Measurements from ENCODE around the gene GLA. TPM values are rescaled to one million over a fixed set of nuclear protein-coding genes. Genes with fewer than 3 reads are reported as not detected.

GLA gene
- total RNA-seq, 2 donors from 2014 or later = 9.7 to 11.8 TPM

- H3K36me3 ChIP-seq = no peaks in the 10 kb centered on the region
- DNase-seq (ENCODE audit: low spot score) = peak; percentile 87
- peak within 1 kb of the TSS; percentile 53 to 56 for H3K4me3 ChIP-seq
- peak in 1 of 2 donors; percentile 76 for TF ChIP-seq CTCF (IDR thresholded peaks at IDR 0.05)
- no peaks in the 10 kb centered on the region for H3K27me3 ChIP-seq
- no peaks in the 10 kb centered on the region for H3K9me3 ChIP-seq
- H3K4me1 ChIP-seq = no peaks in the 10 kb centered on the region
- H3K27ac ChIP-seq = peak within 1 kb of the TSS; percentile 71 to 74
These were observed 16.8 kb downstream of the GLA start, which contains the start of gene RPL36A for GRCh38 chrX:101390664-101391525. Gene RPL36A, plus strand, starts transcription at chrX:101391011. Its CDS starts 33 bp downstream, at chrX:101391044.

DNA sequence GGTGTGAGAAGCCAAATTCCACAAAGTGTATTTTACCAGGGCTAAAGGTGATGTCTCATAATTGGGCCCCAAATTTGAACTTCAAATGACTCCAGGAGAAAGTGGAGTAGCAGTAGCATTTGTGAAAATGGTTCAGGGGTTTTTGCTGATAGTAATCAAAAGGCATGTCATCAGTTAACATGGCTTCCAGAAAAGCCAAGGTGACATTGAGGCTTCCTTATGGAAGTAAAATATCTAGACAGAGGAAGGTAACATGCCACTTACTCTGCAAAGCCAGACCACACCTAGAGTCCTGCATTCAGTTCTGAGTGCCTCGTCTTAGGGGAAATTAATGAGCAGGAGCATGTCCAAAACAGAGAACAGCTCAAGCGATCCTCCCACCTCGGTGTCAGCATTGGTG lies 19.1 kb downstream of the GLA start:
- no peaks in the 10 kb centered on the region for H3K36me3 ChIP-seq
- H3K4me1 ChIP-seq = no peaks in the 10 kb centered on the region
- no peak overlapping the region for H3K4me3 ChIP-seq
- no peak overlapping the region for H3K27ac ChIP-seq
- no peaks in the 10 kb centered on the region for H3K9me3 ChIP-seq
- no peak for DNase-seq (ENCODE audit: low spot score)
- no peak for TF ChIP-seq CTCF (IDR thresholded peaks at IDR 0.05)
- no peaks in the 10 kb centered on the region for H3K27me3 ChIP-seq

DNA sequence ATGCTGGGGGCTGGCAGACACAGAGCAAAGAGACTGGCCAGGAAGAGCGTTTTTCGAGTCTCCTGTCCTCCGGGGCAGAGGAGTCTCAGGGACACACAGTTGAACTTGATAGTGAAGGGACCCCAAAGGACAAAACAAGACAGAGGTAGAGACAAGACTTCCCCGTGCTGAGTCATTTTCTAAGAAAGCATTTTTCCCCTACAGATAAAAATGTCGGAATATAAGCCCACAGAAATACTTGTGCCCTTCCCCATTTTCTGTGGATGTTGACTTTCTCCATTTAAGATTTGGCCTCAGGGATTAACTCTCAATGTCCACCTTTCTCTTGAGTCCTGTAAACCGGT lies 21.2 kb downstream of the GLA start:
- Histone ChIP-seq H3K27ac (no peak overlapping the region), H3K27me3 (no peaks in the 10 kb centered on the region), H3K36me3 (no peaks in the 10 kb centered on the region), H3K4me1 (no peaks in the 10 kb centered on the region), H3K9me3 (no peaks in the 10 kb centered on the region), H3K4me3 (no peak overlapping the region)
- DNase-seq (ENCODE audit: low spot score) = no peak
- TF ChIP-seq CTCF (IDR thresholded peaks at IDR 0.05) = no peak

- Histone ChIP-seq H3K27me3 (no peaks in the 10 kb centered on the region), H3K36me3 (no peaks in the 10 kb centered on the region), H3K4me3 (no peak within 1 kb of the TSS), H3K9me3 (no peaks in the 10 kb centered on the region), H3K4me1 (no peaks in the 10 kb centered on the region), H3K27ac (no peak within 1 kb of the TSS)
- no peak for TF ChIP-seq CTCF (IDR thresholded peaks at IDR 0.05)
- no peak for DNase-seq (ENCODE audit: low spot score)
These were observed 21.8 kb downstream of the GLA start, which contains the start of gene BTK for GRCh38 chrX:101385795-101386541. Gene BTK, minus strand, starts transcription at chrX:101386191. Its CDS starts 10,907 bp downstream, at chrX:101375284.

DNA sequence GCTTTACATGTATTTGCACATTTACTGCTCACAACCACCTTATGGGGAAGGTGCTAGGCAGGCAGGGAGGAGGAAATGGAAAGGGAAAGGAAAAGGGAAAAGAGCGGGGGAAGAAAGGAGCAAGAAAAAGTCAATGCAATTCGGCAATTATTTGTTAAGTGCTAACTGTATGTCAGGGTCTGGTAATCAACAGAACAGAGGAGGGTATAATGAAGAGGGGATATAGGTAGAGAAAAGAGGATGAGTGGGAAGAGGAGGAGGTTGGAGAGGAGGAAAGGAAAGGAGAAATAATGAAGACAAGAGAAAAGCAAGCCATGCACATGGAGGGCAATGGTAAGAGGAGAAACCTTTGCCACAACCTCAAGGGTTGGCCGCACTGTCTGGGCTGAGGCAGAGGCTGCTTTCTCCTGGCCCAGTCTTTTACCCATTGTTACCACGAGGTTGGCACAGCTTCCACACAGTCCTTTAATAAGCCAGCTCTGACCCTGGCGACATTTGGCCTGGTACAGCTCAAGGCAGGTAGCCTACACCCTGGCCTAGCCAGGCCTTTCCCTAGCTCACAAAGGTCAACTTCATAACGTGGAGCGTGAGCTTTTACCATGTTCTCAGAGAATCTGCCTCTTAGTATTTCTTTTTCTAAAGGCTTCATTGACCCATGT lies 22.6 kb downstream of the GLA start:
- no peaks in the 10 kb centered on the region for H3K4me1 ChIP-seq
- H3K9me3 ChIP-seq = no peaks in the 10 kb centered on the region
- TF ChIP-seq CTCF (IDR thresholded peaks at IDR 0.05) = no peak
- H3K27me3 ChIP-seq = no peaks in the 10 kb centered on the region
- H3K36me3 ChIP-seq = no peaks in the 10 kb centered on the region
- DNase-seq (ENCODE audit: low spot score) = no peak
- no peak overlapping the region for H3K4me3 ChIP-seq
- no peak overlapping the region for H3K27ac ChIP-seq
